Skeletal muscle satellite cell (primary cell): Measurements from ENCODE around the gene GPR173.
A peak's percentile ranks its signal among the peaks of the same experiment; 100 is the strongest.

Source experiments
- H3K27me3 ChIP-seq: 2 replicates; pipeline ENCODE4 v1.7.0; 2013; ENCODE audit warnings: low read length; ENCODE audit not compliant: control insufficient read depth, insufficient read depth
- H3K36me3 ChIP-seq: 2 replicates; pipeline ENCODE4 v1.7.0; 2013; ENCODE audit warnings: mild to moderate bottlenecking, control low read depth, low read length; ENCODE audit not compliant: insufficient read depth
- H3K4me1 ChIP-seq: 2 replicates; pipeline ENCODE4 v1.7.0; 2013; ENCODE audit warnings: low read length; ENCODE audit not compliant: control insufficient read depth, insufficient read depth
- H3K4me2 ChIP-seq: 2 replicates; pipeline ENCODE4 v1.7.0; 2013; ENCODE audit warnings: mild to moderate bottlenecking, low read length
- H3K4me3 ChIP-seq: 2 replicates; pipeline ENCODE4 v1.7.0; 2013; ENCODE audit warnings: low read length
- H3K9ac ChIP-seq: 2 replicates; pipeline ENCODE4 v1.7.0; 2013; ENCODE audit warnings: mild to moderate bottlenecking, low read depth, low read length, moderate library complexity
- H3K9me3 ChIP-seq: replicated peaks from 2 replicates; pipeline ENCODE4 v1.7.0; 2013; ENCODE audit warnings: mild to moderate bottlenecking, control low read depth, low read length

Gene GPR173

GRCh38 chrX:53028678-53029077 is 19.9 kb upstream of the GPR173 start:
- Histone ChIP-seq H3K27me3 (peaks cover 47% of the 10 kb centered on the region), H3K4me2 (no peak overlapping the region), H3K9me3 (no peaks in the 10 kb centered on the region), H3K4me1 (no peaks in the 10 kb centered on the region), H3K4me3 (no peak overlapping the region), H3K36me3 (no peaks in the 10 kb centered on the region), H3K9ac (no peak overlapping the region)

DNA sequence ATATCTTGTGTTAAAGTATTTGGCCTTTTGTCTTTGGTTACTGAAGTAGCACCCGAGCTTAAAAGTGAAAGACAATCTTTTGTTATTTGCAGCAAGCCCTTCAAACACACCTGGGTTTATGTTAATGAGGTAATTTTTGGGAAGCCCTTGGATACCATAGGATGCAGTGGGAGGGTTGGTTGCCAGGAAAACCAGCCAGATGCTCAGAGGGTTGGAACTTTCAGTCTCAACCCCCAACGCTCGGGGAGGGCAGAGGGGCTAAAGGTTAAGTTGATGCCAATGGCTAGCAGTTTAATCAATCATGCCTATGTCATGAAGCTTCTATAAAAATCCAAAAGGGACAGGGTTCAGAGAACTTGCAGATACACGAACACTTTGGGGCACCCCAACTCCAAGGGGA is 17.2 kb upstream of the GPR173 start:
- Histone ChIP-seq H3K4me1 (no peaks in the 10 kb centered on the region), H3K9me3 (no peaks in the 10 kb centered on the region), H3K27me3 (peaks cover 59% of the 10 kb centered on the region), H3K36me3 (no peaks in the 10 kb centered on the region), H3K9ac (no peak overlapping the region), H3K4me2 (no peak overlapping the region), H3K4me3 (no peak overlapping the region)

- Histone ChIP-seq H3K9me3 (no peaks in the 10 kb centered on the region), H3K4me2 (no peak overlapping the region), H3K9ac (no peak overlapping the region), H3K36me3 (no peaks in the 10 kb centered on the region), H3K4me3 (no peak overlapping the region), H3K27me3 (peaks cover 54% of the 10 kb centered on the region), H3K4me1 (no peaks in the 10 kb centered on the region)
Measured at GRCh38 chrX:53036149-53036548, 12.4 kb upstream of the GPR173 start.

- H3K4me3 ChIP-seq: no peak overlapping the region
- no peaks in the 10 kb centered on the region for H3K36me3 ChIP-seq
- peaks cover 53% of the 10 kb centered on the region for H3K27me3 ChIP-seq
- no peak overlapping the region for H3K4me2 ChIP-seq
- no peak overlapping the region for H3K9ac ChIP-seq
- no peaks in the 10 kb centered on the region for H3K4me1 ChIP-seq
- H3K9me3 ChIP-seq: no peaks in the 10 kb centered on the region
Measured at GRCh38 chrX:53039236-53039635, 9.4 kb upstream of the GPR173 start.

DNA sequence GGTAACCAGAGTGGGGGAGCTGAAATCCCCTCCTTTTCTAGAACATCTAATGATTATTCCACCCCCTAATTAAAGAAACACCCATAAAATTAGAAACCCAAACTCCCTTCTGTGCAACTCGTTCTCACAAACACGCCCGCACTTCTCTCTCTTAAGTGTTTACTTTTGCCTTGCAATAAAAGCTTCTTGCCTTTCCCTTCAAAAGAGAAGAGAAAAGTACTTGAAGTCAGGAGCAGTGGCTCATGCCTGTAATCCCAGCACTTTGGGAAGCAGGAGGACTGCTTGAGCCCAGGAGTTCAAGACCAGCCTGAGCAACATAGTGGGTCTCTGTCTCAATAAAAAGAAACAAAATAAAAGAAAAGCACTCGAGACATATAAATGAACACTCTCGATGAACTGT is 3.6 kb upstream of the GPR173 start:
- Histone ChIP-seq H3K4me1 (peaks cover 13% of the 10 kb centered on the region), H3K9me3 (no peaks in the 10 kb centered on the region), H3K9ac (no peak overlapping the region), H3K4me3 (no peak overlapping the region), H3K36me3 (no peaks in the 10 kb centered on the region), H3K27me3 (peaks cover 33% of the 10 kb centered on the region), H3K4me2 (no peak overlapping the region)

GRCh38 chrX:53047228-53047627 is 1.4 kb upstream of the GPR173 start:
- peaks cover 21% of the 10 kb centered on the region for H3K4me1 ChIP-seq
- H3K4me3 ChIP-seq: no peak overlapping the region
- peaks cover 17% of the 10 kb centered on the region for H3K27me3 ChIP-seq
- H3K4me2 ChIP-seq: no peak overlapping the region
- no peaks in the 10 kb centered on the region for H3K9me3 ChIP-seq
- H3K36me3 ChIP-seq: no peaks in the 10 kb centered on the region
- no peak overlapping the region for H3K9ac ChIP-seq

DNA sequence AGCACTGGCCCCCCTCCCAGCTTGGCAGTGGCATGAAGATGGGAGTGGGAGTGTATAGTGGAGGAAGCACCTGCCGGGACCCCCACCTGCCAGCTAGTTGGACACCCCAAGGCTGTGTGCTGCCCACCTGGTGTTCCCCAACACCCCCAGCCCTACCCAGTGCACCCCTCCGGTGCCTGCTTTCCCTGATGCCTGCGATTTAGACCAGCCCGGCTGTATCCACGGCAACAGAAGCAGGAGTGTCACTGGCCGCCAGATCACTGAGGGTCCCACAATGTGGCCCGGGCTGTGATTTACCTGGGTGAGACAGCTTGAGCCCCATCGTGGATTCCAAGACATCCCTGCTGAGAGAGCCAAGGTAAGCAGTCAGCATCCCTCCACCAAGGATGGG is 533 bp downstream of the GPR173 start:
- Histone ChIP-seq H3K4me3 (peak overlapping the region; percentile 79), H3K27me3 (peaks cover 10% of the 10 kb centered on the region), H3K9ac (peak overlapping the region; percentile 66), H3K4me2 (peak overlapping the region; percentile 90), H3K36me3 (no peaks in the 10 kb centered on the region), H3K9me3 (no peaks in the 10 kb centered on the region), H3K4me1 (peaks cover 21% of the 10 kb centered on the region)

DNA sequence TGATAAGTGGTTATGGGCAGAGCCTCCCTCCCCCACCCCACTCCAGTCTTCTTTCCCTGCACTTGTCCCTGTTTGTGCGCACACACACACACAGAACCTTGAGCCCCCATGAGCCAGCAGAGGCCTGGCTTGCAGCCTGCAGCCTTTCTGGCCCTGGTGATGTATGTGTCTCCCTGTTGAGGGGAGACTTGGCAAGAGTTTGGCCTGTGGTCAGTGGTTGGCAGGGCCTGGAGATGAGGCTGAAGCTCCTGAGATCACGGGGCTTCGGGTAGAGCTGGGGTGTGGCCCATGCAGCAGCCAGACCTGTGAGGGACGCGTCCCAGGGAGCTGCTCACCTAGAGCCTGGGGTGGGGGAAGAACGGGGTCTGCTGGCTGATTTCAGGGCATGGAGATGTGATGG is 2.3 kb downstream of the GPR173 start:
- H3K4me3 ChIP-seq: peak overlapping the region; percentile 79
- no peaks in the 10 kb centered on the region for H3K9me3 ChIP-seq
- H3K9ac ChIP-seq: no peak overlapping the region
- peak overlapping the region; percentile 90 for H3K4me2 ChIP-seq
- H3K4me1 ChIP-seq: peaks cover 21% of the 10 kb centered on the region
- no peaks in the 10 kb centered on the region for H3K36me3 ChIP-seq
- H3K27me3 ChIP-seq: peaks cover 4% of the 10 kb centered on the region

DNA sequence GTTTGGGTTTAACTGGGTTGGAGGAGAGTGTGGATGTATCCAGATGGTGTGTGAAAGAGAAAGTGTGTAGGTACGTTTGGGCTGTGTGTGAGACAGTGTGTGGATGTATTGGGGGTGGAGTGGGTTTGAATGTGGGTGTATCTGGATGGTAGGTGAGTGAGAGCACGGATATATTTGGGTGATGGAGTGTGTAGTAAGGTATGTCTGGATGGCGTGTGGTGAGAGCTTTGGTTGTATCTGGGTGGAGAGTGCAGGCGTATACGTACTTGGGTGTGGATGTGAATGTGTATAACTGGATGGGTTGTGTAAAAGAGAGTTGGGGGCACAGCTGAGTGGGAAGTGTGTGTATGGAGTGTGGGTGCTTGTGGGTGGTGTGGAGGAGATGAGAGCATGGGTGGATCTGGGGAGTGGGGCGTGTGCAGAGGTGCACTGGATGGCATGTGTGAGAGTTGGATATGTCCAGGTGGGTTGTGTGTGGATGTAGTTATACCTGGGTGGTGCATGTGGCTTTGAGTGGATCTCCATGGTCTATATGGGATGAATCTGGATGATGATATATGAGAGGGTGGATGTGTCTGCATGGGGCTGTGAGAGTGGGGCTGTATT is 6.8 kb downstream of the GPR173 start:
- peaks cover 5% of the 10 kb centered on the region for H3K4me1 ChIP-seq
- H3K4me3 ChIP-seq: no peak overlapping the region
- no peak overlapping the region for H3K9ac ChIP-seq
- H3K9me3 ChIP-seq: no peaks in the 10 kb centered on the region
- H3K4me2 ChIP-seq: no peak overlapping the region
- H3K36me3 ChIP-seq: no peaks in the 10 kb centered on the region
- no peaks in the 10 kb centered on the region for H3K27me3 ChIP-seq

- no peaks in the 10 kb centered on the region for H3K27me3 ChIP-seq
- H3K4me3 ChIP-seq: no peak overlapping the region
- no peak overlapping the region for H3K4me2 ChIP-seq
- no peaks in the 10 kb centered on the region for H3K4me1 ChIP-seq
- no peaks in the 10 kb centered on the region for H3K9me3 ChIP-seq
- H3K9ac ChIP-seq: no peak overlapping the region
- no peaks in the 10 kb centered on the region for H3K36me3 ChIP-seq
Measured at GRCh38 chrX:53056292-53056691, 7.7 kb downstream of the GPR173 start.

GRCh38 chrX:53065104-53065503 is 16.5 kb downstream of the GPR173 start:
- H3K4me2 ChIP-seq: no peak overlapping the region
- no peaks in the 10 kb centered on the region for H3K4me1 ChIP-seq
- H3K9me3 ChIP-seq: no peaks in the 10 kb centered on the region
- no peaks in the 10 kb centered on the region for H3K36me3 ChIP-seq
- peaks cover 20% of the 10 kb centered on the region for H3K27me3 ChIP-seq
- no peak overlapping the region for H3K9ac ChIP-seq
- no peak overlapping the region for H3K4me3 ChIP-seq

DNA sequence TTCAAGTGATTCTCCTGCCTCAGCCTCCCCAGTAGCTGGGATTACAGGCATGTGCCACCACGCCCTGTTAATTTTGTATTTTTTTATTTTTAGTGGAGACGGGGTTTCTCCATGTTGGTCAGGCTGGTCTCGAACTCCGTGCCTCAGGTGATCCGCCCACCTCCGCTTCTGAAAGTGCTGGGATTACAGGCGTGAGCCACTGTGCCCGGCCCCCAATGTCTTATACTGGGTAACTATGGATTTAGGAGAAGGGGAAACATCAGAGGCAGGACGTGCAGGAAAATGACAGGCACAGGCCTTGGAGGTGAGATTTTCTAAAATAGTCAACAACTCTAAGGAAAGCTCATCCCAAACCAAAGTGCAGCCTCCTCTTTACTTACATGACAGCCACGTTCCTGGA is 22.5 kb downstream of the GPR173 start:
- no peak overlapping the region for H3K4me3 ChIP-seq
- H3K9me3 ChIP-seq: no peaks in the 10 kb centered on the region
- no peaks in the 10 kb centered on the region for H3K36me3 ChIP-seq
- peaks cover 6% of the 10 kb centered on the region for H3K27me3 ChIP-seq
- H3K9ac ChIP-seq: no peak overlapping the region
- peaks cover 7% of the 10 kb centered on the region for H3K4me1 ChIP-seq
- H3K4me2 ChIP-seq: no peak overlapping the region
